NB4 (cell line): ENCODE results near the gene DNAJC28.

Experiments used
- DNase-seq: peaks from one replicate; pipeline ENCODE4 v3.0.0; 2010; ENCODE audit warnings: low read depth
- H3K4me3 ChIP-seq: one replicate; pipeline ENCODE4 v1.5.1; 2011; ENCODE audit warnings: mild to moderate bottlenecking, low read depth, low read length, moderate library complexity
- MYC ChIP-seq: IDR thresholded peaks from 2 replicates; pipeline ENCODE4 v1.6.1; 2011; ENCODE audit warnings: low read depth, low read length
- POLR2A ChIP-seq: IDR thresholded peaks from 2 replicates; pipeline ENCODE4 v1.6.1; 2011; ENCODE audit warnings: mild to moderate bottlenecking; ENCODE audit not compliant: insufficient read length; ENCODE audit errors: extremely low read depth
- TF ChIP-seq, protein P1 (sequence below): IDR thresholded peaks from 2 replicates; pipeline ENCODE4 v1.6.1; 2011; ENCODE audit warnings: low read depth, low read length
- TF ChIP-seq, protein P2 (sequence below): IDR thresholded peaks from one replicate; pipeline ENCODE4 v1.5.1; 2012; ENCODE audit warnings: low read depth, low read length

DNAJC28 gene

GRCh38 chr21:33480481-33481103 is 10.9 kb downstream of the DNAJC28 start:
- DNase-seq: no peak
- peak overlapping the region; percentile 73 for H3K4me3 ChIP-seq
- TF ChIP-seq, protein P1, sequence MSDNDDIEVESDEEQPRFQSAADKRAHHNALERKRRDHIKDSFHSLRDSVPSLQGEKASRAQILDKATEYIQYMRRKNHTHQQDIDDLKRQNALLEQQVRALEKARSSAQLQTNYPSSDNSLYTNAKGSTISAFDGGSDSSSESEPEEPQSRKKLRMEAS: no peak
- TF ChIP-seq POLR2A (no peak), MYC (no peak)
- TF ChIP-seq, protein P2, sequence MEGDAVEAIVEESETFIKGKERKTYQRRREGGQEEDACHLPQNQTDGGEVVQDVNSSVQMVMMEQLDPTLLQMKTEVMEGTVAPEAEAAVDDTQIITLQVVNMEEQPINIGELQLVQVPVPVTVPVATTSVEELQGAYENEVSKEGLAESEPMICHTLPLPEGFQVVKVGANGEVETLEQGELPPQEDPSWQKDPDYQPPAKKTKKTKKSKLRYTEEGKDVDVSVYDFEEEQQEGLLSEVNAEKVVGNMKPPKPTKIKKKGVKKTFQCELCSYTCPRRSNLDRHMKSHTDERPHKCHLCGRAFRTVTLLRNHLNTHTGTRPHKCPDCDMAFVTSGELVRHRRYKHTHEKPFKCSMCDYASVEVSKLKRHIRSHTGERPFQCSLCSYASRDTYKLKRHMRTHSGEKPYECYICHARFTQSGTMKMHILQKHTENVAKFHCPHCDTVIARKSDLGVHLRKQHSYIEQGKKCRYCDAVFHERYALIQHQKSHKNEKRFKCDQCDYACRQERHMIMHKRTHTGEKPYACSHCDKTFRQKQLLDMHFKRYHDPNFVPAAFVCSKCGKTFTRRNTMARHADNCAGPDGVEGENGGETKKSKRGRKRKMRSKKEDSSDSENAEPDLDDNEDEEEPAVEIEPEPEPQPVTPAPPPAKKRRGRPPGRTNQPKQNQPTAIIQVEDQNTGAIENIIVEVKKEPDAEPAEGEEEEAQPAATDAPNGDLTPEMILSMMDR: no peak

- peak; percentile 97 for DNase-seq
- H3K4me3 ChIP-seq: peak within 1 kb of the TSS; percentile 80
- TF ChIP-seq MYC (peak; percentile 70), POLR2A (peak; percentile 60)
- TF ChIP-seq, protein P2: peak; percentile 29
- TF ChIP-seq, protein P1: peak; percentile 50
Observed at GRCh38 chr21:33479679-33480480, 11.6 kb downstream of the DNAJC28 start, which contains the start of gene TMEM50B. Gene TMEM50B (minus strand): TSS chr21:33479974. CDS start chr21:33468885, 11,089 bp downstream.

DNA sequence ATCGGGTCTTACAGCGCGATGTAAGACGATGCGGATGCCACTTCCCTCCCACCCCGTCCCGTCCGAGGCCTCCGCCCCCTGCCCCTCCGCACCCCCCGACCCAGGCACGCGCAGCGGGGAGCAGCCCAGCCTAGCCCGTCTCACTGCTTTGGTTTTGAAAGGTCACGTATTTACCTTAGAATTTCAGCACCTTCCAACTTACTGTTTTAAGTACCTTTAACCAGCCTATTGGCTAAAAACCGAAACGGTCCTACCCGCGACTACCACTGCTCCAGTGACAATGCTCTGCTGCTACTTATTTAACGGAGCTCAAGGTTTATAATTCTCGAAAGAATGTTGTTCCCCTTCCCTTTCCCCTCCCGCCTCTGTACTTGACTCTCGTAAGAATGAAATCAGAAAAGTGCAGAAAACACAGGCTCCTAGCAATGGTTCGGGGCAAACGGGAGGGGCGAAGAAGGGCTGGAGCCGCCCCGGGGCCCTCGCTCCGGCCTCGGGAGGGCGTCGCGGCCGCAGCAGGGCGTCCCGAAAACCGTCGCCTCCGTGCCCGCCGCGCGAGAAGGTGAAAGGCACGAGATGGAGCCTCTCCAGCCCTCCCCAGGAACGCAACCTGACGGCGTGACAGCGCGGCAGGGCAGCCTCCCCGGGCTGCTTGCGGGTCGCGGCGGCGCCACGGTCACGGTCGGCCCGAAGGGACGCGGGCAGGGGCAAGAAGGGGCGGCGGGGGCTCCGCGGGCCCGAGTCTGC is 12.4 kb downstream of the DNAJC28 start:
- peak; percentile 62 for DNase-seq
- TF ChIP-seq MYC: no peak
- TF ChIP-seq, protein P1: no peak
- TF ChIP-seq POLR2A: no peak
- TF ChIP-seq, protein P2: no peak
- peak overlapping the region; percentile 80 for H3K4me3 ChIP-seq

DNA sequence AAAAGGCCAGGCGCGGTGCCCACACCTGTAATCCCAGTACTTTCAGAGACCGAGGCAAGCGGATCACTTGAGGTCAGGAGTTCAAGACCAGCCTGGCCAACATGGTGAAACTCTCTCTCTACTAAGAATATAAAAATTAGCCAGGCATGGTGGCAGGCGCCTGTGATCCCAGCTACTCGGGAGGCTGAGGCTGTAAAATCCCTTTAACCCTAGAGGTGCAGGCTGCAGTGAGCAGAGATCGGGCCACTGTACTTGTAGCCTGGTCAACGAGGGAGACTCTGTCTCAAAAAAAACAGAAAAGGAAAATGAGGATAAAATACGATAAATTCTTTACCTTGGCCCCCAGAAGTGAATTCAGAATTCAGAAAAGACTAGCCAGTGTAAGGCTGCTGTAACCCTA is 13.3 kb downstream of the DNAJC28 start:
- DNase-seq: no peak
- peak overlapping the region; percentile 80 for H3K4me3 ChIP-seq
- TF ChIP-seq POLR2A: no peak
- TF ChIP-seq MYC: no peak
- TF ChIP-seq, protein P1: no peak
- TF ChIP-seq, protein P2: no peak

GRCh38 chr21:33477066-33477465 is 14.4 kb downstream of the DNAJC28 start:
- H3K4me3 ChIP-seq: no peak overlapping the region
- no peak for TF ChIP-seq MYC
- DNase-seq: no peak

GRCh38 chr21:33473344-33473743 is 18.2 kb downstream of the DNAJC28 start:
- no peak for DNase-seq
- TF ChIP-seq MYC (no peak), POLR2A (no peak)
- TF ChIP-seq, protein P2: no peak
- TF ChIP-seq, protein P1: no peak
- no peak overlapping the region for H3K4me3 ChIP-seq
